HEK293 (cell line): Measurements from ENCODE around the gene TUBB2B.
A peak's percentile ranks its signal among the peaks of the same experiment; 100 is the strongest.

ENCODE experiments used
- AEBP2 ChIP-seq: fragments of 450-650 bp; formaldehyde crosslinking; IDR thresholded peaks from 2 replicates; pipeline ENCODE4 v1.5.1; 2016; ENCODE audit warnings: missing biosample characterization, missing genetic modification characterization, borderline replicate concordance
- ATF2 ChIP-seq: fragments of 450-650 bp; formaldehyde crosslinking; IDR thresholded peaks from 2 replicates; pipeline ENCODE4 v1.5.1; 2016; ENCODE audit warnings: missing biosample characterization, missing genetic modification characterization, low read depth
- BCL11B ChIP-seq: fragments of 450-650 bp; formaldehyde crosslinking; IDR thresholded peaks from 2 replicates; pipeline ENCODE4 v1.5.1; 2016; ENCODE audit warnings: low read depth, missing biosample characterization, missing genetic modification characterization
- CTCF ChIP-seq: fragments of 450-650 bp; formaldehyde crosslinking; IDR thresholded peaks from 2 replicates; pipeline ENCODE4 v1.5.1; 2016; ENCODE audit warnings: missing biosample characterization, missing genetic modification characterization
- GFI1B ChIP-seq: fragments of 450-650 bp; formaldehyde crosslinking; IDR thresholded peaks from 2 replicates; pipeline ENCODE4 v1.5.1; 2016; ENCODE audit warnings: missing biosample characterization, missing genetic modification characterization
- GLI4 ChIP-seq: fragments of 450-650 bp; formaldehyde crosslinking; IDR thresholded peaks from 2 replicates; pipeline ENCODE4 v1.5.1; 2016; ENCODE audit warnings: missing biosample characterization, missing genetic modification characterization
- MZF1 ChIP-seq: fragments of 450-650 bp; formaldehyde crosslinking; IDR thresholded peaks from 2 replicates; pipeline ENCODE4 v1.5.1; 2017; ENCODE audit warnings: missing biosample characterization, missing genetic modification characterization, borderline replicate concordance
- OVOL3 ChIP-seq: fragments of 450-650 bp; formaldehyde crosslinking; IDR thresholded peaks from 2 replicates; pipeline ENCODE4 v1.5.1; 2016; ENCODE audit warnings: missing biosample characterization, missing genetic modification characterization
- PRDM6 ChIP-seq: fragments of 450-650 bp; formaldehyde crosslinking; IDR thresholded peaks from 2 replicates; pipeline ENCODE4 v1.5.1; 2017; ENCODE audit warnings: missing biosample characterization, missing genetic modification characterization
- REST ChIP-seq: fragments of 450-650 bp; formaldehyde crosslinking; IDR thresholded peaks from 2 replicates; pipeline ENCODE4 v1.5.1; 2016; ENCODE audit warnings: missing biosample characterization, missing genetic modification characterization
- WT1 ChIP-seq: fragments of 450-650 bp; formaldehyde crosslinking; IDR thresholded peaks from 2 replicates; pipeline ENCODE4 v1.5.1; 2016; ENCODE audit warnings: missing biosample characterization, missing genetic modification characterization
- ZBTB20 ChIP-seq: fragments of 450-650 bp; formaldehyde crosslinking; IDR thresholded peaks from 2 replicates; pipeline ENCODE4 v1.5.1; 2016; ENCODE audit warnings: missing biosample characterization, missing genetic modification characterization
- ZNF214 ChIP-seq: fragments of 450-650 bp; formaldehyde crosslinking; IDR thresholded peaks from 2 replicates; pipeline ENCODE4 v1.5.1; 2017; ENCODE audit warnings: missing biosample characterization, mild to moderate bottlenecking, missing genetic modification characterization, borderline replicate concordance
- ZNF239 ChIP-seq: fragments of 450-650 bp; formaldehyde crosslinking; IDR thresholded peaks from 2 replicates; pipeline ENCODE4 v1.5.1; 2016; ENCODE audit warnings: missing biosample characterization, missing genetic modification characterization
- ZNF510 ChIP-seq: fragments of 450-650 bp; formaldehyde crosslinking; IDR thresholded peaks from 2 replicates; pipeline ENCODE4 v1.5.1; 2018; ENCODE audit warnings: mild to moderate bottlenecking, missing genetic modification characterization, missing biosample characterization; ENCODE audit not compliant: insufficient replicate concordance
- ZNF514 ChIP-seq: fragments of 450-650 bp; formaldehyde crosslinking; IDR thresholded peaks from 2 replicates; pipeline ENCODE4 v1.5.1; 2016; ENCODE audit warnings: missing biosample characterization, missing genetic modification characterization
- ZNF529 ChIP-seq: fragments of 450-650 bp; formaldehyde crosslinking; IDR thresholded peaks from 2 replicates; pipeline ENCODE4 v1.5.1; 2017; ENCODE audit warnings: missing genetic modification characterization, missing biosample characterization; ENCODE audit not compliant: insufficient replicate concordance
- ZNF555 ChIP-seq: fragments of 450-650 bp; formaldehyde crosslinking; conservative IDR thresholded peaks from 2 replicates; pipeline ENCODE4 v1.5.1; 2017; ENCODE audit warnings: missing biosample characterization, mild to moderate bottlenecking, missing genetic modification characterization, inconsistent platforms
- ZNF600 ChIP-seq: fragments of 450-650 bp; formaldehyde crosslinking; IDR thresholded peaks from 2 replicates; pipeline ENCODE4 v1.5.1; 2016; ENCODE audit warnings: missing biosample characterization, missing genetic modification characterization
- ZNF639 ChIP-seq: fragments of 450-650 bp; formaldehyde crosslinking; IDR thresholded peaks from 2 replicates; pipeline ENCODE4 v1.5.1; 2016; ENCODE audit warnings: missing biosample characterization, missing genetic modification characterization
- ZNF664 ChIP-seq: fragments of 450-650 bp; formaldehyde crosslinking; IDR thresholded peaks from 2 replicates; pipeline ENCODE4 v1.5.1; 2016; ENCODE audit warnings: missing biosample characterization, missing genetic modification characterization
- ZNF692 ChIP-seq: fragments of 450-650 bp; formaldehyde crosslinking; IDR thresholded peaks from 2 replicates; pipeline ENCODE4 v1.5.1; 2016; ENCODE audit warnings: missing biosample characterization, missing genetic modification characterization
- ZNF707 ChIP-seq: fragments of 450-650 bp; formaldehyde crosslinking; IDR thresholded peaks from 2 replicates; pipeline ENCODE4 v1.5.1; 2016; ENCODE audit warnings: missing biosample characterization, missing genetic modification characterization
- ZSCAN18 ChIP-seq: fragments of 450-650 bp; formaldehyde crosslinking; IDR thresholded peaks from 2 replicates; pipeline ENCODE4 v1.5.1; 2016; ENCODE audit warnings: missing biosample characterization, missing genetic modification characterization

TUBB2B gene

GRCh38 chr6:3251462-3252314 lies 24.2 kb upstream of the TUBB2B start (continued):
- TF ChIP-seq REST, result no peak
- TF ChIP-seq BCL11B (tag by site-specific recombination), result no peak
- no peak for TF ChIP-seq ZNF529 (tag by site-specific recombination)
- no peak for TF ChIP-seq PRDM6 (tag by site-specific recombination)
- TF ChIP-seq ZNF555 (tag by site-specific recombination), result no peak
- TF ChIP-seq CTCF (tag by site-specific recombination), result peak; percentile 83
- TF ChIP-seq ZNF600 (tag by site-specific recombination), result 0 out of 2 replicates have a peak, but pooled peaks have one; percentile 23
- TF ChIP-seq ATF2, result no peak
- no peak for TF ChIP-seq OVOL3
- no peak for TF ChIP-seq ZNF707 (tag by site-specific recombination)
- TF ChIP-seq GFI1B (tag by site-specific recombination), result no peak
- no peak for TF ChIP-seq ZSCAN18 (tag by site-specific recombination)
- no peak for TF ChIP-seq MZF1 (tag by site-specific recombination)
- TF ChIP-seq ZBTB20 (tag by site-specific recombination), result no peak
- no peak for TF ChIP-seq ZNF514 (tag by site-specific recombination)
- 0 out of 2 replicates have a peak, but pooled peaks have one; percentile 26 for TF ChIP-seq ZNF692 (tag by site-specific recombination)
- TF ChIP-seq ZNF239, result peak; percentile 96
- TF ChIP-seq WT1, result 0 out of 2 replicates have a peak, but pooled peaks have one; percentile 24
- no peak for TF ChIP-seq ZNF510 (tag by site-specific recombination)
- TF ChIP-seq ZNF214 (tag by site-specific recombination), result no peak
- TF ChIP-seq ZNF639 (tag by site-specific recombination), result no peak
- no peak for TF ChIP-seq AEBP2 (tag by site-specific recombination)
- no peak for TF ChIP-seq ZNF664 (tag by site-specific recombination)
- TF ChIP-seq GLI4 (tag by site-specific recombination), result no peak
